SK-N-SH (cell line): Measurements from ENCODE around the gene FSIP2. TPM values are rescaled to one million over a fixed set of nuclear protein-coding genes. Genes with fewer than 3 reads are reported as not detected.

Experiments used
- CTCF ChIA-PET: fragments of 300-600, 350-600 bp; formaldehyde crosslinking; extraction: SDS; loops from one replicate; lab custom pipeline; 2021; lab: Yijun Ruan, JAX
- POLR2A ChIA-PET: fragments of 350-600 bp; sonication (Branson Sonifier 250); formaldehyde crosslinking; extraction: SDS; loops from one replicate; lab custom pipeline; 2020; ENCODE audit warnings: antibody characterized with exemption, inconsistent platforms; lab: Yijun Ruan, JAX
- DNase-seq: peaks from one replicate; pipeline ENCODE4 v3.0.0; 2012
- H2AFZ ChIP-seq: fragments of 200-600 bp; sonication (generic); 2 replicates; pipeline ENCODE4 v1.8.1; 2016; ENCODE audit warnings: antibody characterized with exemption, mild to moderate bottlenecking, low read depth
- H3F3A ChIP-seq: fragments of 200-600 bp; sonication (generic); replicated peaks from 2 replicates; pipeline ENCODE3; 2016; ENCODE audit warnings: antibody characterized with exemption, mild to moderate bottlenecking; ENCODE audit not compliant: insufficient read depth
- H3K27ac ChIP-seq, 2 experiments: fragments of 200-500 bp in 1 of 2; fragments of 200-600 bp in 1 of 2; sonication (Bioruptor generic) in 1 of 2; sonication (generic), shearing (Covaris generic) in 1 of 2; 2 replicates each; pipeline versions ENCODE4 v1.5.1 to v1.6.1; 2014 to 2016; ENCODE audit warnings: low read depth in 2 of 2, inconsistent platforms in 1 of 2, low read length in 1 of 2, mild to moderate bottlenecking in 1 of 2, mixed read lengths in 1 of 2
- H3K27me3 ChIP-seq: fragments of 200-600 bp; sonication (generic), shearing (Covaris generic); 2 replicates; pipeline ENCODE4 v1.6.1; 2016; ENCODE audit warnings: mixed run types; ENCODE audit not compliant: insufficient read depth
- H3K36me3 ChIP-seq, 2 experiments: fragments of 200-500 bp in 1 of 2; fragments of 200-600 bp in 1 of 2; sonication (Bioruptor generic) in 1 of 2; sonication (generic) in 1 of 2; replicated peaks in 1 of 2; 2 replicates each; pipeline versions ENCODE3 to v1.5.1; 2014 to 2016; ENCODE audit warnings: low read length in 1 of 2, mild to moderate bottlenecking in 1 of 2; ENCODE audit not compliant: insufficient read depth in 2 of 2, control insufficient read depth in 1 of 2
- H3K4me1 ChIP-seq, 2 experiments: fragments of 200-500 bp in 1 of 2; fragments of 200-600 bp in 1 of 2; sonication (Bioruptor generic) in 1 of 2; sonication (generic), shearing (Covaris generic) in 1 of 2; 2 replicates each; pipeline versions ENCODE4 v1.5.1 to v1.6.1; 2014 to 2016; ENCODE audit warnings: low read depth in 1 of 2, low read length in 1 of 2, mixed run types in 1 of 2; ENCODE audit not compliant: insufficient read depth in 2 of 2, control insufficient read depth in 1 of 2
- H3K4me2 ChIP-seq: fragments of 200-600 bp; sonication (generic), shearing (Covaris generic); 2 replicates; pipeline ENCODE4 v1.6.1; 2017; ENCODE audit warnings: mixed run types
- H3K4me3 ChIP-seq, 2 experiments: fragments of 200-500 bp in 1 of 2; fragments of 200-600 bp in 1 of 2; sonication (Bioruptor generic) in 1 of 2; sonication (generic), shearing (Covaris generic) in 1 of 2; 2 replicates each; pipeline versions ENCODE4 v1.5.1 to v1.8.1; 2014 to 2016; ENCODE audit warnings: low read depth in 2 of 2, inconsistent platforms in 1 of 2, low read length in 1 of 2, mild to moderate bottlenecking in 1 of 2, mixed read lengths in 1 of 2, moderate library complexity in 1 of 2
- H3K79me2 ChIP-seq: fragments of 200-600 bp; sonication (generic); 2 replicates; pipeline ENCODE4 v1.8.1; 2017; ENCODE audit warnings: mild to moderate bottlenecking; ENCODE audit not compliant: insufficient read depth
- H3K9ac ChIP-seq: fragments of 200-600 bp; sonication (generic); 2 replicates; pipeline ENCODE4 v1.6.1; 2017; ENCODE audit warnings: mixed run types
- H3K9me2 ChIP-seq: fragments of 200-600 bp; sonication (generic); 2 replicates; pipeline ENCODE4 v1.6.1; 2017; ENCODE audit warnings: mixed run types
- H3K9me3 ChIP-seq: fragments of 200-600 bp; sonication (generic); 2 replicates; pipeline ENCODE4 v1.6.1; 2017; ENCODE audit warnings: mixed run types, mild to moderate bottlenecking, moderate library complexity
- H4K20me1 ChIP-seq: fragments of 200-600 bp; sonication (generic); 2 replicates; pipeline ENCODE4 v1.6.1; 2017; ENCODE audit warnings: mild to moderate bottlenecking, mixed run types; ENCODE audit not compliant: insufficient read depth
- ELF1 ChIP-seq: IDR thresholded peaks from 2 replicates; pipeline ENCODE4 v1.4.0; 2012
- EP300 ChIP-seq, 2 experiments: IDR thresholded peaks; 2 replicates each; pipeline versions ENCODE4 v1.4.0 to v1.6.1; 2012; ENCODE audit warnings: borderline replicate concordance in 1 of 2, low read depth in 1 of 2, low read length in 1 of 2
- EZH2phosphoT487 ChIP-seq: fragments of 200-600 bp; sonication (generic); IDR thresholded peaks from 2 replicates; pipeline ENCODE4 v1.6.1; 2017; ENCODE audit warnings: low read depth, mixed run types, mild to moderate bottlenecking, antibody characterized with exemption, moderate library complexity, borderline replicate concordance
- FOXJ3 ChIP-seq: sonication (generic); formaldehyde crosslinking; IDR thresholded peaks from 2 replicates; pipeline ENCODE4 v1.5.1; 2020; ENCODE audit warnings: mild to moderate bottlenecking, missing genetic modification reagents
- FOXM1 ChIP-seq: IDR thresholded peaks from 2 replicates; pipeline ENCODE4 v1.4.0; 2012; ENCODE audit warnings: low read depth, mild to moderate bottlenecking
- GATA2 ChIP-seq: sonication (generic); formaldehyde crosslinking; IDR thresholded peaks from 2 replicates; pipeline ENCODE4 v1.5.0; 2020; ENCODE audit warnings: mild to moderate bottlenecking, missing genetic modification reagents
- JUND ChIP-seq: IDR thresholded peaks from 2 replicates; pipeline ENCODE4 v1.4.0; 2012
- MEF2A ChIP-seq: IDR thresholded peaks from 2 replicates; pipeline ENCODE4 v1.4.0; 2012; ENCODE audit warnings: low read depth, borderline replicate concordance
- NFIC ChIP-seq: IDR thresholded peaks from 2 replicates; pipeline ENCODE4 v1.4.0; 2012; ENCODE audit warnings: borderline replicate concordance
- POLR2AphosphoS5 ChIP-seq: IDR thresholded peaks from 2 replicates; pipeline ENCODE4 v1.6.1; 2012; ENCODE audit warnings: low read depth, low read length
- RXRA ChIP-seq: IDR thresholded peaks from 2 replicates; pipeline ENCODE4 v1.4.0; 2012; ENCODE audit warnings: low read depth, mild to moderate bottlenecking, borderline replicate concordance
- TCF12 ChIP-seq: IDR thresholded peaks from 2 replicates; pipeline ENCODE4 v1.4.0; 2012
- TEAD4 ChIP-seq: IDR thresholded peaks from 2 replicates; pipeline ENCODE4 v1.4.0; 2012; ENCODE audit warnings: mild to moderate bottlenecking, borderline replicate concordance; ENCODE audit not compliant: insufficient read depth
- WGBS: methylation state at CpG from one replicate; pipeline ENCODE4 v1.1.6; 2017; ENCODE audit warnings: low lambda C conversion rate; 5-methylcytosine and 5-hydroxymethylcytosine counted together
- polyA plus RNA-seq, 3 experiments: library from polyadenylated mRNA; depleted of rRNA; stranded (reverse); fragments of >200 nt; gene quantifications; 2 replicates each; pipeline ENCODE4 v1.2.3, GENCODE V29; 2012
- TF ChIP-seq, protein P1 (sequence below): fragments of 200-600 bp; sonication (generic); IDR thresholded peaks from 2 replicates; pipeline ENCODE4 v1.6.1; 2017; ENCODE audit warnings: antibody characterized with exemption, mild to moderate bottlenecking, moderate library complexity
- TF ChIP-seq, protein P2 (sequence below): IDR thresholded peaks from 2 replicates; pipeline ENCODE4 v1.4.0; 2012; ENCODE audit warnings: low read depth, borderline replicate concordance
- TF ChIP-seq, protein P3 (sequence below): fragments of 150-350 bp; IDR thresholded peaks from 2 replicates; pipeline ENCODE4 v1.6.1; 2016; ENCODE audit warnings: mild to moderate bottlenecking, low read depth, low read length
- TF ChIP-seq, protein P4 (sequence below): IDR thresholded peaks from 2 replicates; pipeline ENCODE4 v1.4.0; 2012; ENCODE audit warnings: low read depth, borderline replicate concordance
- TF ChIP-seq, protein P5 (sequence below): IDR thresholded peaks from 2 replicates; pipeline ENCODE4 v1.6.1; 2012; ENCODE audit warnings: mild to moderate bottlenecking, low read depth, low read length, moderate library complexity

Gene FSIP2
- polyA plus RNA-seq, 1 of the 3 experiments (the other 2 are of a cell fraction), result not detected

DNA sequence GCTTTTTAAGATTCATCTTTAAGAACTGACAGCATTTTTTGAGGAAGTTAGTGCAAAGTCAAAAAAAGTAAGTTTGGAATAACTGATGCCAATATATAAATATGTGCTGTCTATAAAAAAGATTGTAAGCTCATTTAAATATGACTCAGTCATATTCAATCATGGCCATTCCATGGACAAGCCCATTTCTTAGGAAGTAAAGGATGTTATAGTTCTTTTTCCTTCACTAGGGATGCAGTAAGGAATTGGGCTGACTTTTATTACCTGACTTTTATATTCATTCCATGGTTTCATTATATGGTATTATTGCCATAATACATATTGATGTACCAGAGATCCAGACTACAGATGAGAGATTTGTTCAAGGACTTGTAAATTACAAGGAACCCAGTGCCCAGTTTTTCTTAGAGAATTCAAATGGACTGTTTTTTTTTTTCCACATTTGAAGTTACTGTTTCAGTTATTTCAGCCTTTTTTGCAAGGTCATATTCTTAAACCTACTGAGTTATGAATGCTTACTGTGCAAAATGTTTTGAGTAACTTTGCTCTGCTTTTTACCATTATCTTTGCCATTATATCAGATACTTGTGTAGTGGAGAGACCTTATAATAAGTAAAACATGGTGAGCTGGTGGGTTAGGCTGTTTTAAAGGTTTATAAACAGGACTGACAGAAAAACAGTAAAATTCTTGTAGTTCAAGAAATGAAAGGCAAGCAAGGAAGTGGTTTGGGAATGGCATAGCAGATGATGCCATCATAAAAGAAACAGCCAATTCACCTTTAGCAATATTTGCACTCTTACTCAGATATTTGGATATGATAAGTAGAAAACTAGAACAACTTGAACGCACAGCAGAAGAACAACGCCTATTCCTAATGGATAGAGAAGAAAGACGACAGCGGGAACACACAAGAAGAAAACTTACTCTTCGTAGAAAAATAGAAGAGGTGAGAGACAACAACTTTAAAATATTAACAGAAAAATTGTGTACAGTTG is 7.6 kb downstream of the FSIP2 start:
- no peaks in the 10 kb centered on the region for H3K79me2 ChIP-seq
- no peaks in the 10 kb centered on the region for H3K36me3 ChIP-seq
- no peaks in the 10 kb centered on the region for H3K27me3 ChIP-seq
- H3K27ac ChIP-seq, result no peak overlapping the region
- no peak overlapping the region for H2AFZ ChIP-seq
- H3K9ac ChIP-seq, result no peak overlapping the region
- WGBS, result 83% methylated on average over 5 of the region's 5 CpGs
- H3K9me2 ChIP-seq, result no peaks in the 10 kb centered on the region
- DNase-seq, result no peak
- H3K4me2 ChIP-seq, result no peak overlapping the region
- ChIA-PET CTCF (no interaction called here), POLR2A (no interaction called here)
- H3K4me3 ChIP-seq, result no peak overlapping the region
- no peaks in the 10 kb centered on the region for H3K9me3 ChIP-seq
- H3K4me1 ChIP-seq, result no peaks in the 10 kb centered on the region
- no peaks in the 10 kb centered on the region for H3F3A ChIP-seq
- no peaks in the 10 kb centered on the region for H4K20me1 ChIP-seq
- TF ChIP-seq, protein P1, sequence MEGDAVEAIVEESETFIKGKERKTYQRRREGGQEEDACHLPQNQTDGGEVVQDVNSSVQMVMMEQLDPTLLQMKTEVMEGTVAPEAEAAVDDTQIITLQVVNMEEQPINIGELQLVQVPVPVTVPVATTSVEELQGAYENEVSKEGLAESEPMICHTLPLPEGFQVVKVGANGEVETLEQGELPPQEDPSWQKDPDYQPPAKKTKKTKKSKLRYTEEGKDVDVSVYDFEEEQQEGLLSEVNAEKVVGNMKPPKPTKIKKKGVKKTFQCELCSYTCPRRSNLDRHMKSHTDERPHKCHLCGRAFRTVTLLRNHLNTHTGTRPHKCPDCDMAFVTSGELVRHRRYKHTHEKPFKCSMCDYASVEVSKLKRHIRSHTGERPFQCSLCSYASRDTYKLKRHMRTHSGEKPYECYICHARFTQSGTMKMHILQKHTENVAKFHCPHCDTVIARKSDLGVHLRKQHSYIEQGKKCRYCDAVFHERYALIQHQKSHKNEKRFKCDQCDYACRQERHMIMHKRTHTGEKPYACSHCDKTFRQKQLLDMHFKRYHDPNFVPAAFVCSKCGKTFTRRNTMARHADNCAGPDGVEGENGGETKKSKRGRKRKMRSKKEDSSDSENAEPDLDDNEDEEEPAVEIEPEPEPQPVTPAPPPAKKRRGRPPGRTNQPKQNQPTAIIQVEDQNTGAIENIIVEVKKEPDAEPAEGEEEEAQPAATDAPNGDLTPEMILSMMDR, result no peak
- TF ChIP-seq NFIC (no peak), TEAD4 (no peak), EP300 (IDR thresholded peaks at IDR 0.05; ENCODE audit: borderline replicate concordance in 1 of 2, low read depth in 1 of 2, low read length in 1 of 2) (no peak), MEF2A (no peak), JUND (no peak), FOXM1 (no peak), GATA2 (CRISPR knock-in tag) (no peak), RXRA (no peak), EZH2phosphoT487 (no peak), FOXJ3 (CRISPR knock-in tag) (no peak), ELF1 (no peak), POLR2AphosphoS5 (no peak), TCF12 (no peak)
- TF ChIP-seq, protein P2, sequence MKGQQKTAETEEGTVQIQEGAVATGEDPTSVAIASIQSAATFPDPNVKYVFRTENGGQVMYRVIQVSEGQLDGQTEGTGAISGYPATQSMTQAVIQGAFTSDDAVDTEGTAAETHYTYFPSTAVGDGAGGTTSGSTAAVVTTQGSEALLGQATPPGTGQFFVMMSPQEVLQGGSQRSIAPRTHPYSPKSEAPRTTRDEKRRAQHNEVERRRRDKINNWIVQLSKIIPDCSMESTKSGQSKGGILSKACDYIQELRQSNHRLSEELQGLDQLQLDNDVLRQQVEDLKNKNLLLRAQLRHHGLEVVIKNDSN, result no peak
- TF ChIP-seq, protein P3, sequence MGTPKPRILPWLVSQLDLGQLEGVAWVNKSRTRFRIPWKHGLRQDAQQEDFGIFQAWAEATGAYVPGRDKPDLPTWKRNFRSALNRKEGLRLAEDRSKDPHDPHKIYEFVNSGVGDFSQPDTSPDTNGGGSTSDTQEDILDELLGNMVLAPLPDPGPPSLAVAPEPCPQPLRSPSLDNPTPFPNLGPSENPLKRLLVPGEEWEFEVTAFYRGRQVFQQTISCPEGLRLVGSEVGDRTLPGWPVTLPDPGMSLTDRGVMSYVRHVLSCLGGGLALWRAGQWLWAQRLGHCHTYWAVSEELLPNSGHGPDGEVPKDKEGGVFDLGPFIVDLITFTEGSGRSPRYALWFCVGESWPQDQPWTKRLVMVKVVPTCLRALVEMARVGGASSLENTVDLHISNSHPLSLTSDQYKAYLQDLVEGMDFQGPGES, result no peak
- TF ChIP-seq, protein P4, sequence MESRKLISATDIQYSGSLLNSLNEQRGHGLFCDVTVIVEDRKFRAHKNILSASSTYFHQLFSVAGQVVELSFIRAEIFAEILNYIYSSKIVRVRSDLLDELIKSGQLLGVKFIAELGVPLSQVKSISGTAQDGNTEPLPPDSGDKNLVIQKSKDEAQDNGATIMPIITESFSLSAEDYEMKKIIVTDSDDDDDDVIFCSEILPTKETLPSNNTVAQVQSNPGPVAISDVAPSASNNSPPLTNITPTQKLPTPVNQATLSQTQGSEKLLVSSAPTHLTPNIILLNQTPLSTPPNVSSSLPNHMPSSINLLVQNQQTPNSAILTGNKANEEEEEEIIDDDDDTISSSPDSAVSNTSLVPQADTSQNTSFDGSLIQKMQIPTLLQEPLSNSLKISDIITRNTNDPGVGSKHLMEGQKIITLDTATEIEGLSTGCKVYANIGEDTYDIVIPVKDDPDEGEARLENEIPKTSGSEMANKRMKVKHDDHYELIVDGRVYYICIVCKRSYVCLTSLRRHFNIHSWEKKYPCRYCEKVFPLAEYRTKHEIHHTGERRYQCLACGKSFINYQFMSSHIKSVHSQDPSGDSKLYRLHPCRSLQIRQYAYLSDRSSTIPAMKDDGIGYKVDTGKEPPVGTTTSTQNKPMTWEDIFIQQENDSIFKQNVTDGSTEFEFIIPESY, result no peak
- TF ChIP-seq, protein P5, sequence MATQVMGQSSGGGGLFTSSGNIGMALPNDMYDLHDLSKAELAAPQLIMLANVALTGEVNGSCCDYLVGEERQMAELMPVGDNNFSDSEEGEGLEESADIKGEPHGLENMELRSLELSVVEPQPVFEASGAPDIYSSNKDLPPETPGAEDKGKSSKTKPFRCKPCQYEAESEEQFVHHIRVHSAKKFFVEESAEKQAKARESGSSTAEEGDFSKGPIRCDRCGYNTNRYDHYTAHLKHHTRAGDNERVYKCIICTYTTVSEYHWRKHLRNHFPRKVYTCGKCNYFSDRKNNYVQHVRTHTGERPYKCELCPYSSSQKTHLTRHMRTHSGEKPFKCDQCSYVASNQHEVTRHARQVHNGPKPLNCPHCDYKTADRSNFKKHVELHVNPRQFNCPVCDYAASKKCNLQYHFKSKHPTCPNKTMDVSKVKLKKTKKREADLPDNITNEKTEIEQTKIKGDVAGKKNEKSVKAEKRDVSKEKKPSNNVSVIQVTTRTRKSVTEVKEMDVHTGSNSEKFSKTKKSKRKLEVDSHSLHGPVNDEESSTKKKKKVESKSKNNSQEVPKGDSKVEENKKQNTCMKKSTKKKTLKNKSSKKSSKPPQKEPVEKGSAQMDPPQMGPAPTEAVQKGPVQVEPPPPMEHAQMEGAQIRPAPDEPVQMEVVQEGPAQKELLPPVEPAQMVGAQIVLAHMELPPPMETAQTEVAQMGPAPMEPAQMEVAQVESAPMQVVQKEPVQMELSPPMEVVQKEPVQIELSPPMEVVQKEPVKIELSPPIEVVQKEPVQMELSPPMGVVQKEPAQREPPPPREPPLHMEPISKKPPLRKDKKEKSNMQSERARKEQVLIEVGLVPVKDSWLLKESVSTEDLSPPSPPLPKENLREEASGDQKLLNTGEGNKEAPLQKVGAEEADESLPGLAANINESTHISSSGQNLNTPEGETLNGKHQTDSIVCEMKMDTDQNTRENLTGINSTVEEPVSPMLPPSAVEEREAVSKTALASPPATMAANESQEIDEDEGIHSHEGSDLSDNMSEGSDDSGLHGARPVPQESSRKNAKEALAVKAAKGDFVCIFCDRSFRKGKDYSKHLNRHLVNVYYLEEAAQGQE, result no peak
